ENCODE data around the gene IFIT5.

GRCh38 chr10:89368129-89368528, 46.2 kb upstream of the IFIT5 start:
- TF ChIP-seq POLR2A (IDR thresholded peaks at IDR 0.05; ENCODE audit: low read depth, low read length) (no peak), TAF1 (IDR thresholded peaks at IDR 0.05; ENCODE audit: borderline replicate concordance, low read depth, low read length) (no peak)
